HG03097 (cell line): ENCODE data around the gene NAALADL2.

Source experiments
- ATAC-seq: cut with Tn5 transposase; IDR thresholded peaks from one replicate; pipeline ENCODE4 v1.9.1; 2021; ENCODE audit not compliant: unreplicated experiment, low FRiP score

NAALADL2 gene

DNA sequence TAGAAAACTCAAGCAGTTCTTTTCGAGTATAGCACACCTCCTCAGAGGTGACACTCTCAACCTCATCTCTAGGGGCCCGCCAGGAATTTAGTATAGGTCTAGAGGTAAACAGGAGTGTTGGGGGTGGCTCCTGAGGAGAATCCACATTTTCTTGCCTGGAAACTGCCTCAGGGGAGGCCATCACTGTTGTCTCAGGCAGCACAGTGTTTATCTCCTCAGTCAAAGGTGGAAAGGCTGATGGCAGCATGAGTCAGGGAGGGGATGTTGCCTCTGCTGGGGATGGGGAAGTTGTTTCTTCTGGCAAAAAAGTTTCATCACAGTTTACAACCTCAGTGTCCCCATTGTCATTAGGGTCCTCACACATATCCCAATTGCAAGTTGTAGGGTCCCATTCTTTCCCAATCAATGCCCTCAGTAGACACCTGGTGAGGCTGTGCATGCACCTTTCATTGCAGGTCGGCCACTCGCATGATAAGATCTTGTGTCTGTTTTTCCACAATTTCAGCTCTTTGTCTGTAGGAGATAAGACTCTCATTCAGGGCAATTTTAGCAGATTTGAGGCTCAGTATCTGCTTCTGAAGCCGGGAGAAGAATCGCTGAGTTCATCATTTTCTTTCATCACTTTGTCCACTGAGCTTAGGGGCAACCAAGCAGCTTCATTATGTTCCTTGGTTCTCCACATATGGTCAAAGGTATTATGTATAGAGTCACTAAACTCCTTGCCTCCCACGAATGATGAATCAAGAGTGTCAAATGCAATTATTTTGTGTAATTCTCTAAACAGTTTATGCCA lies 25.8 kb downstream of the NAALADL2 start:
- no peak for ATAC-seq

DNA sequence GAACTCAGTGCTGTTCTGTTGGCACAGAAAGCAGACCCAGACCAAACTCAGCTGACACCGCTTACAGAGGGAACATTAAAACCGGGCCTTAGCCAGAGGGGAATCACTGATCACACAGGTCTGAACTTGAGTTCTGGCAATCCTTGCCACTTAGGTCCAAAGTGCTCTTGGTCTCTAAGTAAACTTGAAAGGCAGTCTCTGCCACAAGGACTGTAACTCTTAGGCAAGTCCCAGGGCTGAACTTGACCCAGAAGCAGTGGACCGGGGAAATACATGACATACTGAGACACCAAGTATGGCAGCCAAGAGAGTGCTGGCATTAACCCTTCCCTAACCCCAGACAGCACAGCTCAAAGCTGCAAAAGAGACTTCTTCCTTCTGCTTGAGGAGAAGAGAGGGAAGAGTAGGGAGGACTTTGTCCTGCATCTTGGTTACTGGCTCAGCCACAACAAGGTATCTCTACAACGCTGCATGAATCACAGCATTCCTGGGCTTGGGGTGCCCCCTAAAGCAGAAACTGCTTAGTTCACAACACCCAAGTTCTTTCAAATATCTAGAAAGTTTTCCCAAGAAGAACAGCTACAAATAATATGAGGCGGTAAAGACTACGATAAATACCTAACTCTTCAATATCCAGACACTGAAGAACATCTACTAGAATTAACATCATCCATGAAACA lies 32.5 kb downstream of the NAALADL2 start:
- no peak for ATAC-seq

DNA sequence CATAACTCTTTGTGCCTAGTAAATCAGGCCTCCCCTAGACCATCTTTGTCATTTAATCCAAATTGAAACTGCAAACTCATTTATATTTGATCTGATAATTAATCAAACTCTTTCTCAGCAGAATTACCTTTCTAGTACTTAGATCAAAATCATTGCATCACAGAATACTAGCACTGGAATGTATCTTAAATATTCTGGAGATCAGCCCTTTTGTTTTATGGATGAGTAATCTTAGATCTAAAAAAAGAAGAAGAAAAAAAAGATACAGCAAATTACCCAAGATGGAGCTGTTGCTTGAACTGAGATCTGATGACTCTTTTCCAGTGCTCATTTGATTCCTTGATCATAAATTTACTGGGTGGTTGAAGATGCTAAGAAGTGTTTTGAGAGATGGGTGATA lies 47.9 kb downstream of the NAALADL2 start:
- no peak for ATAC-seq

DNA sequence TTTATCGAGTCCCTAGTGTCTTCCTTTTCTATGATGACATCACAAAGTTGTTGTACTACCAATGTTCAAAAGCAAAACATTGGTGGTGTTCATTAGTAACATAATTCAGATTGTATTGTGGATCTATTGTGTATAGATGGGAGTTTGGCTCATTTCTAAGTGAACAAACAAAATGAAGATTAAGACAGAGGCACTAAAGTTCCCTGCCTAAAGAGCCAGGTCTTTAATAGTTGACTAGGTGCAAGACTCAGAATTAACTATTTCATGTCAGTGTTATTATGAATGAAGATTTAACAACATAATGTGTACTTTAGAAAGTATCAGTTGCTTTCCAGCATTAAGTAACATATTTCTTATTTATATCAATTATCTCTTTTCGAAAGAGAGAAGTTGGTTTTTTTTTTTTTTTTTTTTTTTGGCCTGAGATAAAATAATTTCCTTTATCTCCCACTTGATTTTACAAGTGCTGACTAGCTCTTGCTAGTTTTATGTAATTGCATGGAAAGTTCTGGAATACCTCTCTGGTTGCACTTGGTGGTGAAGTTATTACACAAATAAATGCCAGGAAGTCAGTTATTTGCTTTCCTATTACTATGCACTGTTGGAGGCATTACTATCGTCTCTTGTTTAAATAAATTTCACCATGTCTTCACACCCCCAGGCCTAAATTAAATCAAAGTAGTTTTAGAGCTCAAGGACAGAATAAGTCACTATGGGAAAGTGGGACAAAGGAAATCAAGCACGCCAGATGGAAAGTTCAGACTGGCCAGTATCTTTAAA lies 48.7 kb downstream of the NAALADL2 start:
- no peak for ATAC-seq

DNA sequence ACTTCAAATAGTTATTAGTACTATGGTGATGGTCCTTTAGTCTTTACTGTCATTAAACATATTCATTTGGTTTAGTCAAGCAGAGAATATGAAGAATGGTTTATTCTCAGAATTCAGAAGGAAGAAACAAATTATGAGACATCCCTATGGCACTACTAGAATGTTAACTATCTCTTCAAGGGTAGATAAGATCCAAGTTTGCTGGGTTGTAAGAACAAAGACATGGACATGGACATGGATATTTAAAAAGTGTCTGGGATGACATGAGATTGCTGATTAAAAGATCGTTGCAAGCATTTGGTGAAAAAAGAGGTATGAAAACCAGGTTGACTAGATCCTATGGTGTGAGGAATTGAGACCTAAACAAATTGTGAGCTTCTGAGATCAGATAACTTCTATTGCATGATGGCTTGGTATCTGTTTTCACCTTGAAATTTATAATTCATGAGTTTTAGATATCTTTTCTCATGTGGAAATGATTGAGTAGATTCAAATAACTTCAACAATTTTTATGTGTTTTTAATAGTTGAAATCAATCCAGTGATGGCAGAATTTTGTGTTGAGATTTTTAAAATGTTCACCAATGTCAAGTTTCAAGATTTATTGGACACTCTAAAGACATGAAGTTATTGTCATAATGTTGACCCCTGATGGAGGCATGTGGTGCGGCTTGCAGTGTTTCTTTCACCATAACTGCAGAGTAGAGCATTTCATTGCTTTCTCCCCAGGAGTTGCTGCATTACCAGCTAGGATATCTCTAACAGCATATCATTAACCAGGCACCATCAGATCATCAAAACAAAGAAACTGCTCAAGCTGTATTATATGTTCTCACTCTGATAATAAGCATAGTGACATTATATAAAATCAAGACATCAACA lies 72.6 kb downstream of the NAALADL2 start:
- ATAC-seq = no peak

DNA sequence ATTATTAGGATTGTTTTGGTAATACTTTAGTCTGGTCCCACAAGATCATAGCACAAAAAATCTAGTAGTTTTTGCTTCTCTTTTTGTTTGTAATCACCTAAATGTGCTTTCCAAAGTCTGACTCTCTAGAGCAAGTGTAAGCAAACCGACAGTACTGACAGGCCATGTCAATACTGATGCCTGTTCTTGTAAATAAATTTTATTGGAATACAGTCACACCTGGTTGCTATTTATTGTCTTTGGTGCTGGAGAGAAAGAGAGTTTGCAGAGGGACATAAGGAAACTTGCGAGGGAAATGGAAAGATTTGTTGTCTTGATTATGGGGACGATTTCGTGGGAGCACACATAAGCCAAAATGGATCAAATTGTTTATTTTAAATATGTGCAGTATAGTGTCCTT lies 77.5 kb downstream of the NAALADL2 start:
- no peak for ATAC-seq

DNA sequence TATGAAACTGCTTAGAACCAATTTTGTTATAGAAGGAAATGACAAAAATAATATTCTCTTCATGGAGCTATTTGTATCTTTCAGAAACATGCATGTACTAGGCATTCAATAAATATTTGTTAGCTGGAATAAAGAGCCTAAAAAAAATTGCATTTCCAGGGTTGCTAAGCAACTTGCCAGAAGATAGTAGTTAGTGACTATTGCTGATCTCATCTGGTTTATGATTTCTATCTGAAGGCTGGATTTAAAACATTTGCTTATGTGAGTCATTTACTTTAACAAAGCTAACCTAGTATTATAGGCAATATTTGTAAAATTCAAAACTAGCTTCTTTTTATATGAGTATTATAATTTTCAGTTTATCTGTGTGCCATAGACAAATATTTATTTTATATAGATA lies 78.3 kb downstream of the NAALADL2 start:
- ATAC-seq = no peak

DNA sequence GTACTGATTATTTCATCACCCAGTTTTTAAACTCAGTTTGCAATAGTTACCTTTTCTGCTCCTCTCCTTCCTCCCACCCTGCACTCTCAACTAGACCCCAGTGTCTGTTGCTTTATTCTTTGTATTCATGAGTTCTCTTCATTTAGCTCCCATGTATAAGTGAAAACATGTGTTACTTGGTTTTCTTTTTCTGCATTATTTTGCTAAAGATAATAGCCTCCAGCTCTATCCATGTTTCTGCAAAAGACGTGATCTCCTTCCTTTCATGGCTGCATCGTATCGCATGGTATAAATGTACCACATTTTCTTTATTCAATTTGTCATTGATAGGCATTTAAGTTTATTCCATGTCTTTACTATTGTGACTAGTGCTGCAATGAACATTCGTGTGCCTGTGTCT lies 79.0 kb downstream of the NAALADL2 start:
- ATAC-seq = no peak

DNA sequence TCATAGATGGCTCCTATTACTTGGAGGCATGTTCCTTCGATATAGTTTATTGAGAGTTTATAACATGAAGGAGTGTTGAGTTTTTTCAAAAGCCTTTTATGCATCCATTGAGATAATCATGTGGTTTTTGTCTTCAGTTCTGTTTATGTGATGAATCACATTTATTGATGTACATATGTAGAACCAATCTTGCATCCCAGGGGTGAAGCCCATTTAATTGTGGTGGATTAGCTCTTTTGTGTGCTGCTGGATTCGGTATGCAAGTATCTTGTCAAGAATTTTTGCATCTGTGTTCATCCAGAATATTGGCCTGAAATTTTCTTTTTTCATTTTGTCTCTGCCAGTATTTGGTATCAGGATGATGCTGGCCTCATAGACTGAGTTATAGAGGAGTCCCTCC lies 81.0 kb downstream of the NAALADL2 start:
- ATAC-seq = no peak

DNA sequence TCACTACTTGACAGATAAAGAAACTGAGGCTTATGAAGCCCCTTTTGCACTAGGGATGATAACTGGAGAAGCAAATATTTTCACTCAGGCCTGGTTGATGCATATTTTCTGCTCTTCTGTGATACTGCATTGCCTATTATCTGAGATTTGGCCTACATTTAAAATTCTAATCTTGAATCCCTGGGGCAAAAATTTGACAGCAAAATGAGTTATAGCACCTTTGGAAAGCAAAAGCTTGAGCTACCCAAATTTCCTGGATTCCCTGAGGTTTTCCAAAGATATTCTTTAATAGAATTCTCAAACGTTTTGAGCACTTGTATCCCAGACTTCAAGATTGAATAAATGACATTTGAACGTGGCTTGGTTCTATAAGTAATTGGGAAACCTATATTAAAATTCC lies 86.1 kb downstream of the NAALADL2 start:
- ATAC-seq = no peak

DNA sequence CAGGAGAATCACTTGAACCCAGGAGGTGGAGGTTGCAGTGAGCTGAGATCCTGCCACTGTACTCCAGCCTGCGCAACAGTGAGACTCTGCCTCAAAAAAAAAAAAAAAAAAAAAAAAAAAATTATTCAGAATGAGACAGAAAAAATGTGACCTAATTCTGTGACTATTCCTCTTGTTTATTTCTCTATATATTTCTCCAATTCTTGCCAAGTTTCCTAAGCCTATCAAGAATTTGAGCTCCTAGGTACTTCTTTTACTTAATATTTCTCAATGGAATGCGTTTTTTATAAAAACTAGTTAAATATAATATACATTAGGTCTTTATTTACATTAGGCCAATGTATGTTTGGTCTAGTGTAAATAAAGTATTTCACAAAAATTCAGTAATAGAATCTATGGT lies 86.8 kb downstream of the NAALADL2 start:
- ATAC-seq = no peak

DNA sequence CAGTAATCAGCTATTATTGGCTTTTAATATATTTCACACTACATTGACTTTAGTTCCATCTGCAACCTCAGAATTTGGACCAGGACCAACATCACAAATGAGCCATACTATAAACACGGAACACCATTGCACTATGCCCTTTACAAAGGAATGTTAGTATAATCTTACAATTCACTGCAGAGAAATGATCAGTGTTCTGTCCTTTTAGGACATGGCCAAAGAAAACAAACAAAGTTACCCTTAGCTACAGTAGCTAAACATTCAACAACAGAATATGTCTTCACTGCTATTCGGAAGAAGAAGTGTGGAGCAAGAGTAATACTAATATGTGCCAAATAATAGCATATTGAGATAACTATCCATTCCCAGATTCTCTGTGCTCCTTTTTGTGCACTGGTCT lies 90.4 kb downstream of the NAALADL2 start:
- ATAC-seq = no peak

DNA sequence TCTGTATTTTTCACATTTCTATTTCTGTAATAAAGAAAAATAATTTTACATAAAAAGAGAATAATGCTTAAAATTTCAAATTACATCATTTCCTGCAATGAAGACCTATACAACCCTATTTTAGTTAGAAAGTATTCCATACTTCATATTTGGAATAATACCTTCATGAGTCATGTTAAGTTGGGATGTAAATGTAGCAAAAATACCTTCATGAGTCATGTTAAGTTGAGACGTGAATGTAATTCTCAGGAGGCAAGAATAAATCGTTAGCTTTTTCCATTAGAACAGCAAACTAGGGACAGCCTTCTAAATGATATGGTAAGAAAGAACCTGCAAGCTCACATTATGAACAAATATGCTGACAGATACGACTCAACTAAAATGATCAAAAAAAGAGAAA lies 91.9 kb downstream of the NAALADL2 start:
- ATAC-seq = no peak

DNA sequence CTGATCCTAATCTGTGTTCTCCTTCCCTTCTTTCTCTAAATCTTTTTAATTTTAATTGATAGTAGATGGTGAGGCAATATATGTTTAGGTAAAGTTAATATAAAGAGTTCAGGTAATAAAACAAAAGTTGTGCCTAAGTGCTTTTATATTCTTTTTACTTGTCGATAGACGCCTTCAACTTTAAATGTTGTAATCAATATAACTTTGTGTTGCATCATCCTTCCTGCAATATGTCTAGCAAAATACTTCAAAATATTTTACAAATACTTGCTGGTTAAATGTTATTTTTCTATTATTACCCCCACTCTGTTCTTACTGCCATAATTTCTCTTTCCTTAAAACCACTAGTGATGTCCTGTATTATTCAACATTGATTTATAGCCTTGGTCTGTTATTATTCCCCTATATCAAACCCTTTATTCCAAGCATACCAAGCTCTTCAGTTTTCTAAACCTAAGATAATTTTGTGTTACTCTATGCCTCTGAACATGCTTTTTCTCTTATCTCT lies 92.4 kb downstream of the NAALADL2 start:
- ATAC-seq = no peak

DNA sequence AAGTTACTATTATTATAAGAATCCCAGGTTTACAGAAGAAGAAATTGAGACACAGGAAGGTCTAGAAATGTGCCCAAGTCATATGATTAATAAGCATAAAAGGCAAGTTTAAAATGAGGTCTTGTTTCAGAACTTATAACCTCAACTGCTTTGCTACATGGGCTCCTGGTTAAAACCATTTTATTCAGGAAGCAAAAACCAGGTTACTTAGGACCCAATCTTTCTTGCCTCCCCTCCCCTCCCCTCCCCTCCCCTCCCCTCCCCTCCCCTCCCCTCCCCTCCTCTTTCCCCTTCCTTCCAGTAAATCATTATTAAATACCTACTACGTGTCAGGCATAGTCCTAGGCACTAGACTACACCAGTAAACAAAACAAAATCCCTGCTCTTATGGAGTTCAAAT lies 93.9 kb downstream of the NAALADL2 start:
- no peak for ATAC-seq

DNA sequence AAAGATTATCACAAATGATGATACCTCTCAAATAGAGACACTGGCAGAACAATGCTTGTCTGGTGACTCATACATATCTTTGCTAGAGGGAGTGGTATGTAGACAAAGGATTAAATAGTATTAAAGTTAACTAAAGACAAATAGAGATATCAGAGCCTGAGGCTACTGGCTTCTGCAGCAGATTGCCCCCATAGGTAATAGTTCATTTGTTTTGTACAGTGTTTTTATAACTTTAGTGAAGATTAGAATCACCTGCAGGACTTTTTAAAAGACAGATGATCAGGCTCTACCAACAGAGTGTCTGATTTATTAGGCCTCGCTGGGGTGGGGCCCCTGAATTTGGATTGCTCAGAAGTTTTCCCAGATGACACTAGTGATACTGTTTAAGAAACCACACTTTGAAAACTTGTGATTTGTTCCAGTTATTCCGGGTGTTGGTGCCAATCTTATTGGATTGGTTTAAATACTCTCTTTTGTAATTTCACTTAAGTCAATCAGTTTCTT lies 96.4 kb downstream of the NAALADL2 start:
- no peak for ATAC-seq

DNA sequence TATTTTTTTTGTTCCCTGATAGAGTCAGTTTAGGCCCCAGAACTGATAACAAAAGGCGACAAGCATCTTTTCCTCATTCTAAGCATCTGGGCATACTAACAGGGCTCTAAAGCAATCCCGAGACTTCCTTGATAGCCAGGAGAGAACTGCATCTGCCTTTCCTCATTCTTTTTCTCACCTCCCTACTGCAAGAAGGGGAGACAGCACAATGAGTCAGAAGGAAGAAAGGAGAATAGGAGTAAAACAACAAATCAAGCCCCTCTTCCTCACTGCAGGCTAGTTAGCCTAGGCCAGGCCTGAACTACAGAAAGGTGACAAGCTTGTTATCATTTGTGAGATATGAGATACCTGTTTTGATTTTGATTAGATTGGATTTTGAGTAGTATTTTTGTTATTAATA lies 97.9 kb downstream of the NAALADL2 start:
- ATAC-seq = no peak

DNA sequence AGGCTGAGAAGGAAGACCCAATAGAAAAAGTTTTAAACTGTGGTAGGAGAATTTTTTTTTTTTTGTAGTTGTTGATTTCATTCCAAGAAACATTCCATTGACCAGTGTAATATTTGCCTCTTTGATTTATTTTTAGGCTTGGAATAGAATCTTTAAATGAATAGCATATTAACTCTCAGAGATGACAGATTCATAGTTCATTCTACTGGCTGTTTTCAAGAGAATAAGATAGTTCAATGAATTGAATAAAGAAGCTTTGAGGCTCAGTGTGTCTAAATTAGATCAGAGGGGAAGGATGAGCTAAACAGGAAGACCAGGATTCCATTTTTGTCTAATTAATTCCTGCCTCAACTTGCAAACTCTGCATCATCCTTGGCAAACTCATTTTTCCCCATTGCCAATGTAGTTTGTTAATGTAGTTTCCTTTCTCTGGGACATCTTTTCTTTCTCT lies 98.4 kb downstream of the NAALADL2 start:
- no peak for ATAC-seq

DNA sequence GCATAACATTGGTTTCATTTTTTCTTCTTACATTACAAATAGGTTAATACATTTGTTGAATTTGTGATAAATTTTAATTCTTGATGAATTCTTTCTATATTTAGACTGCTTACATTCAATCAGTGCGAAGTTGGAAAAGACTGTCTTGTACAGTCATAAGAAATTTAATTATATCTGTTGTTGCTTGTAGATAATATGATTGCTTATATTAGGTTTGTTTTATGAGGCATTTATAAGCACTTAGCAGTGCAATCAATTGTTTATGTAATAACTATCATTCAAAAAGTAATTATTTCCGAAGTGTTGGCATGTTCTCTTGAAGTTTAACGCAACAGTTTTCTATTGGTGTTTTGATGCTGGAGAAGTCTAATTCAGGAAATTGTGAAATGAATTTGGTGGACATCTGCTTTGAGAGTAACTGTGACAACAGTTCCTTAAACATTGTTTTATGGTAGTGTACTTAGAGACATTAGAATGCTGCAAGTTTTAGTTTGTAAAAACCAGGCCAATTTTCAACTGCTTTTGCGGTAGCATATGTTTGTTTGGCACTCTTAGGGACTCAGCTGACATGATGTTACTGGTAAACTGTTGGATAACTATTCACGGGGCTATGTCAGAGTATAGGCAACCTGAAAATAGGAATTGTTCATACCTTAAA lies 99.7 kb downstream of the NAALADL2 start:
- ATAC-seq = no peak
